ENCODE measurements around the gene EDAR. TPM values are rescaled to one million over a fixed set of nuclear protein-coding genes. Genes with fewer than 3 reads are reported as not detected.

EDAR gene
- total and polyA plus RNA-seq, 10 of the 15 experiments (the other 5 are each of a cell fraction or from before 2014, with no cell fraction given): 0.04 TPM; not detected in 9

DNA sequence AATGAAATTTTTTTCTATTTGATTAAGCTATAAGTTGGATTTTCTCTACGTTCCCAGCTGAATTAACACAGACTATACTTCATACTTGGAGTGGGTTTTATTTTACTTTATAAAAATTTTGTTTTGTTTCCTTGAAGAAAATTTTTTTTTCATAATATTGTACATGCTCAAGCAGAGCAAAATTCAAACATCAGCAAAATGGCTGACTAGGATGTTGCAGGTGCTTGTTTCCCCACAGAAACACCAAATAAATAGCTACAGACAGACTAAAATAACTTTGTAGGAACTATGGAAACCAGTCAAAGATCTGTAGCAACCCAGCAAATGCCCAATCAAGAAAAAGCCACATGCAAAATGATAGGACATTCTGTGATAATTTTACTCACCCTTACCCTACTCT, 120.1 kb downstream of the EDAR start:
- no peaks in the 10 kb centered on the region for H3K4me1 ChIP-seq (ENCODE audit: control insufficient read depth, insufficient read depth, low read length)
- ATAC-seq (no peak), DNase-seq (ENCODE audit: low read depth, low spot score) (no peak), FAIRE-seq (no peak)
- BruUV-seq (replicated peaks): no TSS peak
- CTCF ChIA-PET: interaction anchor here (0.8 to 1.1 kb wide), 2 partner anchors 10 to 60 kb away, joined by 3 read pairs; no protein-coding TSS in a partner anchor
- SMC1A ChIA-PET (ENCODE audit: uncharacterized antibody, unreplicated experiment): interaction anchor here (1.1 to 1.7 kb wide), 2 partner anchors 11 to 14 kb away, joined by 4 to 5 read pairs; no protein-coding TSS in a partner anchor
- no peaks in the 10 kb centered on the region for H3K79me2 ChIP-seq (ENCODE audit: control insufficient read depth, insufficient read depth, low read length)
- no peaks in the 10 kb centered on the region for H4K20me1 ChIP-seq (ENCODE audit: control insufficient read depth, insufficient read depth)
- no peak overlapping the region for H3K4me2 ChIP-seq (ENCODE audit: control insufficient read depth, insufficient read depth)
- RAD21 ChIA-PET (ENCODE audit: unreplicated experiment): no interaction called here
- H3K27ac ChIP-seq (ENCODE audit: control insufficient read depth, insufficient read depth): no peak overlapping the region
- H3K9ac ChIP-seq (ENCODE audit: control insufficient read depth, insufficient read depth, low read length): no peak overlapping the region
- WGBS (ENCODE audit: insufficient coverage, insufficient replicate concordance, low lambda C conversion rate, missing lambda C conversion rate): 95% methylated on average over 1 of the region's 1 CpG
- peaks cover 3 to 5% of the 10 kb centered on the region in 2 experiments; a peak in 1 of 4 replicates for H3K36me3 ChIP-seq (ENCODE audit: control insufficient read depth in 2 of 2, insufficient read depth in 2 of 2, low read length in 1 of 2)
- in situ Hi-C loops (cut with MboI) (no loop called here), intact Hi-C loops (cut with micrococcal nuclease; ENCODE audit: unreplicated experiment) (no loop called here)
- H2AFZ ChIP-seq (ENCODE audit: control insufficient read depth, low read depth, low read length): no peak overlapping the region
- peaks cover 4% of the 10 kb centered on the region; the same call in 2 of the 3 replicates for H3K9me3 ChIP-seq (replicated peaks; ENCODE audit: control insufficient read depth, insufficient read depth, low read length)
- H3K4me3 ChIP-seq: no peak overlapping the region
- TF ChIP-seq, protein P1, sequence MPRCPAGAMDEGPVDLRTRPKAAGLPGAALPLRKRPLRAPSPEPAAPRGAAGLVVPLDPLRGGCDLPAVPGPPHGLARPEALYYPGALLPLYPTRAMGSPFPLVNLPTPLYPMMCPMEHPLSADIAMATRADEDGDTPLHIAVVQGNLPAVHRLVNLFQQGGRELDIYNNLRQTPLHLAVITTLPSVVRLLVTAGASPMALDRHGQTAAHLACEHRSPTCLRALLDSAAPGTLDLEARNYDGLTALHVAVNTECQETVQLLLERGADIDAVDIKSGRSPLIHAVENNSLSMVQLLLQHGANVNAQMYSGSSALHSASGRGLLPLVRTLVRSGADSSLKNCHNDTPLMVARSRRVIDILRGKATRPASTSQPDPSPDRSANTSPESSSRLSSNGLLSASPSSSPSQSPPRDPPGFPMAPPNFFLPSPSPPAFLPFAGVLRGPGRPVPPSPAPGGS (IDR thresholded peaks at IDR 0.05; ENCODE audit: borderline replicate concordance, insufficient read depth, low read depth, low read length, poor library complexity, severe bottlenecking): no peak
- TF ChIP-seq TARDBP (IDR thresholded peaks at IDR 0.05; ENCODE audit: borderline replicate concordance): no peak
- POLR2A ChIA-PET: no interaction called here
- H3K27me3 ChIP-seq (replicated peaks in 1 of 2; ENCODE audit: control insufficient read depth in 2 of 2, insufficient read depth in 2 of 2, low read length in 1 of 2): no peaks in the 10 kb centered on the region

DNA sequence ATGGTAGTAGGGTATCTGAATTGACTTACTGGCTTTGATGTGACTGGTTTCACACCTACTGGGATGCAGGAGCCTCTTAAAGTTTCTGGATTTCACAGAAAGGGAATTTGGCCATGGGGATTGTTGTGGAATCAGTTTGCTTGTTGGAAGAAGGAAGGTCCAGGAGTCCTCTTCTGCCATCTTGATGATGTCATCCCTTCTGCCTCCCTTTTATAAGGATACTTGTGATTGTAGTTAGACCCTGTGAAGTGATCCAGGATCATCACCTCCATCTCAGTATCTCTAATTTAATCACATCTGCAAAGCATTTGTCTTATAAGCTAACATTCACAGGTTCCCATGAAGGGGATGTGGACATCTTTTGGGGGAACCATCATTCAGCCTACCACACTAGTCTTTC, 123.0 kb downstream of the EDAR start:
- Histone ChIP-seq H3K4me1 (ENCODE audit: control insufficient read depth, insufficient read depth, low read length) (no peaks in the 10 kb centered on the region), H3K4me2 (ENCODE audit: control insufficient read depth, insufficient read depth) (no peak overlapping the region), H3K9ac (ENCODE audit: control insufficient read depth, insufficient read depth, low read length) (no peak overlapping the region), H3K4me3 (no peak overlapping the region), H3K27me3 (replicated peaks in 1 of 2; ENCODE audit: control insufficient read depth in 2 of 2, insufficient read depth in 2 of 2, low read length in 1 of 2) (no peaks in the 10 kb centered on the region), H3K36me3 (ENCODE audit: control insufficient read depth in 2 of 2, insufficient read depth in 2 of 2, low read length in 1 of 2) (peaks cover 3 to 5% of the 10 kb centered on the region in 2 experiments; a peak in 1 of 4 replicates), H3K27ac (ENCODE audit: control insufficient read depth, insufficient read depth) (no peak overlapping the region), H4K20me1 (ENCODE audit: control insufficient read depth, insufficient read depth) (no peaks in the 10 kb centered on the region), H3K79me2 (ENCODE audit: control insufficient read depth, insufficient read depth, low read length) (no peaks in the 10 kb centered on the region), H3K9me3 (replicated peaks; ENCODE audit: control insufficient read depth, insufficient read depth, low read length) (peaks cover 4% of the 10 kb centered on the region; the same call in 2 of the 3 replicates), H2AFZ (ENCODE audit: control insufficient read depth, low read depth, low read length) (no peak overlapping the region)
- DNase-seq (ENCODE audit: low read depth, low spot score): no peak
- no peak for FAIRE-seq
- POLR2A ChIA-PET: no interaction called here
- intact Hi-C loops (cut with micrococcal nuclease; ENCODE audit: unreplicated experiment) (no loop called here), in situ Hi-C loops (cut with MboI) (no loop called here)
- ATAC-seq: no peak
- no TSS peak for BruUV-seq (replicated peaks)
- CTCF ChIA-PET: interaction anchor here (0.7 to 1.1 kb wide), 2 partner anchors 43 to 63 kb away, joined by 3 to 4 read pairs; no protein-coding TSS in a partner anchor
- SMC1A ChIA-PET (ENCODE audit: uncharacterized antibody, unreplicated experiment): no interaction called here
- RAD21 ChIA-PET (ENCODE audit: unreplicated experiment): no interaction called here
- TF ChIP-seq, protein P2, sequence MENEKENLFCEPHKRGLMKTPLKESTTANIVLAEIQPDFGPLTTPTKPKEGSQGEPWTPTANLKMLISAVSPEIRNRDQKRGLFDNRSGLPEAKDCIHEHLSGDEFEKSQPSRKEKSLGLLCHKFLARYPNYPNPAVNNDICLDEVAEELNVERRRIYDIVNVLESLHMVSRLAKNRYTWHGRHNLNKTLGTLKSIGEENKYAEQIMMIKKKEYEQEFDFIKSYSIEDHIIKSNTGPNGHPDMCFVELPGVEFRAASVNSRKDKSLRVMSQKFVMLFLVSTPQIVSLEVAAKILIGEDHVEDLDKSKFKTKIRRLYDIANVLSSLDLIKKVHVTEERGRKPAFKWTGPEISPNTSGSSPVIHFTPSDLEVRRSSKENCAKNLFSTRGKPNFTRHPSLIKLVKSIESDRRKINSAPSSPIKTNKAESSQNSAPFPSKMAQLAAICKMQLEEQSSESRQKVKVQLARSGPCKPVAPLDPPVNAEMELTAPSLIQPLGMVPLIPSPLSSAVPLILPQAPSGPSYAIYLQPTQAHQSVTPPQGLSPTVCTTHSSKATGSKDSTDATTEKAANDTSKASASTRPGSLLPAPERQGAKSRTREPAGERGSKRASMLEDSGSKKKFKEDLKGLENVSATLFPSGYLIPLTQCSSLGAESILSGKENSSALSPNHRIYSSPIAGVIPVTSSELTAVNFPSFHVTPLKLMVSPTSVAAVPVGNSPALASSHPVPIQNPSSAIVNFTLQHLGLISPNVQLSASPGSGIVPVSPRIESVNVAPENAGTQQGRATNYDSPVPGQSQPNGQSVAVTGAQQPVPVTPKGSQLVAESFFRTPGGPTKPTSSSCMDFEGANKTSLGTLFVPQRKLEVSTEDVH (IDR thresholded peaks at IDR 0.05; ENCODE audit: low read depth, partially characterized antibody): no peak
- TF ChIP-seq NR2C1 (IDR thresholded peaks at IDR 0.05) (no peak), CBFB (IDR thresholded peaks at IDR 0.05; ENCODE audit: low read depth) (no peak), RB1 (IDR thresholded peaks at IDR 0.05; ENCODE audit: borderline replicate concordance) (no peak), ZNF384 (IDR thresholded peaks at IDR 0.05; ENCODE audit: borderline replicate concordance, low read depth, low read length) (no peak), NFXL1 (IDR thresholded peaks at IDR 0.05; ENCODE audit: borderline replicate concordance) (no peak)
- TF ChIP-seq, protein P3, sequence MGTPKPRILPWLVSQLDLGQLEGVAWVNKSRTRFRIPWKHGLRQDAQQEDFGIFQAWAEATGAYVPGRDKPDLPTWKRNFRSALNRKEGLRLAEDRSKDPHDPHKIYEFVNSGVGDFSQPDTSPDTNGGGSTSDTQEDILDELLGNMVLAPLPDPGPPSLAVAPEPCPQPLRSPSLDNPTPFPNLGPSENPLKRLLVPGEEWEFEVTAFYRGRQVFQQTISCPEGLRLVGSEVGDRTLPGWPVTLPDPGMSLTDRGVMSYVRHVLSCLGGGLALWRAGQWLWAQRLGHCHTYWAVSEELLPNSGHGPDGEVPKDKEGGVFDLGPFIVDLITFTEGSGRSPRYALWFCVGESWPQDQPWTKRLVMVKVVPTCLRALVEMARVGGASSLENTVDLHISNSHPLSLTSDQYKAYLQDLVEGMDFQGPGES (IDR thresholded peaks at IDR 0.05): no peak
- TF ChIP-seq, protein P4, sequence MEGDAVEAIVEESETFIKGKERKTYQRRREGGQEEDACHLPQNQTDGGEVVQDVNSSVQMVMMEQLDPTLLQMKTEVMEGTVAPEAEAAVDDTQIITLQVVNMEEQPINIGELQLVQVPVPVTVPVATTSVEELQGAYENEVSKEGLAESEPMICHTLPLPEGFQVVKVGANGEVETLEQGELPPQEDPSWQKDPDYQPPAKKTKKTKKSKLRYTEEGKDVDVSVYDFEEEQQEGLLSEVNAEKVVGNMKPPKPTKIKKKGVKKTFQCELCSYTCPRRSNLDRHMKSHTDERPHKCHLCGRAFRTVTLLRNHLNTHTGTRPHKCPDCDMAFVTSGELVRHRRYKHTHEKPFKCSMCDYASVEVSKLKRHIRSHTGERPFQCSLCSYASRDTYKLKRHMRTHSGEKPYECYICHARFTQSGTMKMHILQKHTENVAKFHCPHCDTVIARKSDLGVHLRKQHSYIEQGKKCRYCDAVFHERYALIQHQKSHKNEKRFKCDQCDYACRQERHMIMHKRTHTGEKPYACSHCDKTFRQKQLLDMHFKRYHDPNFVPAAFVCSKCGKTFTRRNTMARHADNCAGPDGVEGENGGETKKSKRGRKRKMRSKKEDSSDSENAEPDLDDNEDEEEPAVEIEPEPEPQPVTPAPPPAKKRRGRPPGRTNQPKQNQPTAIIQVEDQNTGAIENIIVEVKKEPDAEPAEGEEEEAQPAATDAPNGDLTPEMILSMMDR (IDR thresholded peaks at IDR 0.05 in 2 of 3, conservative IDR thresholded peaks at IDR 0.05 in 1 of 3; ENCODE audit: control insufficient read depth in 2 of 3, extremely low read depth in 1 of 3, insufficient read depth in 1 of 3, low read depth in 3 of 3, low read length in 3 of 3): no peak
